ENCODE measurements around the gene TRIO.

Gene TRIO

GRCh38 chr5:14226554-14226953 is 83.4 kb downstream of the TRIO start:
- DNase-seq (ENCODE audit: low spot score) = no peak

GRCh38 chr5:14226992-14227391 is 83.8 kb downstream of the TRIO start:
- DNase-seq (ENCODE audit: low spot score) = no peak

DNA sequence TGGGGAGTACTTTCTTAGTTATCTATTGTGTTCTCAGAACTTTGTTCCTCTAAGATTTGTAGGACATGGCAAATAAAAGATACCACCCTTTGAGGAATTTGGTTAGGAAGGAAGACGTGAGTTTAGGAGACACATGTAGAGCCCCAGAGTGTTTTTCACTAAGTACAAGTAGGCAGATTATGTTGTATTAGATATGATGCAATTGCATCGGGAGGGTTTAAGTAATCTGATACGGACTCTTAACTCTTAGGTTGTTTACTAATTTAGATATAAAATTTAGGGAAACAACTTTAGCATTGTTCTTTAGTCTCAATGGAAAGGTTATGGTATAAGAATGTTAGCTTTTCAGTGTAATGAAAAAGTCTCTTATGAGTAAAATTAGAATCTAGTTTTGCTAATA is 84.4 kb downstream of the TRIO start:
- DNase-seq (ENCODE audit: low spot score) = no peak

DNA sequence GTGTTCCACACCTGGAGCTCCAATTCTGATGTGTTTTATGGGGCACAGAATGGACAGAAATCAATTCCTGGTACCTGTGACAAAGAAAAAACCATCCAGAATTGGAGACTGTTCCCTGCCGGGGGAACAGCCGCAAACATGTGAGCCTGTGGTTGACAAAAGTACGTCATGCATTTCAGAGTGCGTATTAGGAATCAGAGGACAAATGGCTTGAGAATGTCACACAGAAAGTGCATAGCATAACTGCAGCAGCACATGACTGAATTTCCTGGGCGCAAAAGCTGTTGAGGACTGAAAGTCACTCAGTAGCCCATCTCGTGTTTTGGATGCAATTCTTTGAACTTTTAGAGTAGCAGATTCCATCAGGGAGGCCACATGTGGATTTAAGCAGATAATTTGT is 85.1 kb downstream of the TRIO start:
- DNase-seq (ENCODE audit: low spot score) = no peak

DNA sequence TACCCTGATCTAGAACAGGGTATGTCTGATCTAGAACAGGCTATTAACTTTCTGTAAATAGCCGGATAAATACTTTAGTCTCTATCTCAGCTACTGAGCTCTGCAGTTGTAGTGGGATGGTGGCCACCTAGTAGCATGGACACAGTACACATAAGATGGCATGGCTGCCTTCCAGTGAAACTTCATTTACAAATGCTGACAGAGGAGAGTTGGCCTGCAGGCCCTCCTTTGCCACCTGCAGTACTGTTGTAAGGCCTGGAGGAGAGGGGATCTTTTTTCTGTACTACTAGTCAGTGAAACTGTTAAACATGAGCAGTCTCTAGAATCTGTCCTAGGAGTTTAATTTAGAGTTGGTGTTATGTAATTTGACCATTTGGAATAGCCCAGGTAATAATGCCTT is 86.0 kb downstream of the TRIO start:
- no peak for DNase-seq (ENCODE audit: low spot score)

- DNase-seq (ENCODE audit: low spot score) = no peak
These were observed 86.6 kb downstream of the TRIO start for GRCh38 chr5:14229734-14230133.

GRCh38 chr5:14231156-14231555 is 88.0 kb downstream of the TRIO start:
- DNase-seq (ENCODE audit: low spot score) = no peak

DNA sequence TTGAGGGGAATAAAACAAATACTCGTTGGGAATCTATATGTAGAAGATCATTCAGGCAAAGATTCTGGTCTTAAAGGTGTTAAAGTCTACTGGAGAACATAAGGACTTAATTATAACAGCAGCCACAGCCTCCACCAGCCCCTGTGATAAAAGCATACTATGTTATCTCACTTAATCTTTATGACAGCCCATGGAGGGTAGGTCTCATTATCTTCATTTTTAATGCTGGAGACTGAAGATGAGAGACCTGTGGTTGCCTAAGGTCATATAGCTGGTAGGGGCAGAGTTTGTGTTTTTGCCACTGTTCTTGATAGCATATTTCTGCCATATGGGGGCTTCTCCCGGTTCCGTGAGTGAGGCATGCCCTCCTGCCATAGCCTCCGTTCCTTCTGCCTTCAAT is 88.7 kb downstream of the TRIO start:
- no peak for DNase-seq (ENCODE audit: low spot score)

DNA sequence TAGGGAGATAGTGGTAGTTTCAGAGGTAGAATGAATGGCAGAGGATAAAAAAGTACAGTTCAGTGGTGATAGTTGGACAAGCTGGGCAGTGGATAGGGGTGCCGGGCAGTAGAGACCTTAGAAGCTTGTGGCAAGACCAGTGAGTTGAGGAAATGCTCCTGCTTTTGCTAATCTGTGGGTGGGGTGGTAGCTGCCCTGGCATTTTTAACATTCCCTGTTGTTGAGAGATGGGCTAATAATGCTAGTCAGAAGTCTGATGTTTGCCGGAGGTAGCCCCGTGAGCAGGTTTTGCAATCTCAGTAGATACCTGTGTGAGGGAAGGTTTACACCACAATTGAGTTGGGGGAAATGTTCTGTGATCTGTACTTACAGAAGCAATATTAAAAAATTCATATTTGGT is 91.1 kb downstream of the TRIO start:
- no peak for DNase-seq (ENCODE audit: low spot score)

- no peak for DNase-seq (ENCODE audit: low spot score)
These were observed 92.7 kb downstream of the TRIO start for GRCh38 chr5:14235872-14236271.

- DNase-seq (ENCODE audit: low spot score) = no peak
These were observed 93.6 kb downstream of the TRIO start for GRCh38 chr5:14236757-14237156.

DNA sequence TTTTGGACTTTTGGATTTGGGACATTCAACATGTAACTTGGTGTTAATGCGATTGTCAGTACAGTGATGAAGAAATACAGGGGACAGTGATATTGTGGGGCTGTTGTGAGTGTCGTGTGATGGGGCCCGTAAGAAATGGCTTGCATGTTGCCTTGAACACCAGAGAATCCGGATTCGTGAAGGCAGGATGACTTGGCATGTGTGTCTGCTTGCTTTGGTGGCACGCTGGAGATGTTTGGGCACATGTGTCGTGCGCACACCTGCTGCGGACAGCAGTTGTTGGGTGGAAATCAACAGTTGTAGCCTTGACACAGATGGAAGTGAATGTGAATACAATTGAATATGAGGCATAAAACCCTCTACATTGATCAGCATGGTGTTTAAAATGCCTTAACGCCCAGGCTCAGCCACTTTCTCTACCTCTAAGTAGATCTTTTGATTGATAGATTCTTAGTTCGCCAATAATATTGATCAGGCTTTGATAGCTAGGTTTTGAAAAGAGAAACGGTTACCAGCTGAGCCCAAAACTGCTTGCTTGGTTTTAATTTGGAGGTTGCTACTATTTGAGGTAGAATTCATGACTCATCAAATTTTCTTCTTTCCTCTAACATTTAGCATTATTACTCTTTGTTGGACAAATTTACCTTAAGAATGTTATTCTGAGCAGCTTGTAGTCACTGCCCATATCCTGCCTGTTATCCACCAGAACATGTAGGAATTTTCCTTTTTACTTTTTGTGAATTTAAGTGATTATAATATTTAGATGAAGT is 94.4 kb downstream of the TRIO start:
- DNase-seq (ENCODE audit: low spot score) = no peak

GRCh38 chr5:14238272-14238671 is 95.1 kb downstream of the TRIO start:
- no peak for DNase-seq (ENCODE audit: low spot score)

- DNase-seq (ENCODE audit: low spot score) = no peak
These were observed 96.3 kb downstream of the TRIO start for GRCh38 chr5:14239404-14239803.

DNA sequence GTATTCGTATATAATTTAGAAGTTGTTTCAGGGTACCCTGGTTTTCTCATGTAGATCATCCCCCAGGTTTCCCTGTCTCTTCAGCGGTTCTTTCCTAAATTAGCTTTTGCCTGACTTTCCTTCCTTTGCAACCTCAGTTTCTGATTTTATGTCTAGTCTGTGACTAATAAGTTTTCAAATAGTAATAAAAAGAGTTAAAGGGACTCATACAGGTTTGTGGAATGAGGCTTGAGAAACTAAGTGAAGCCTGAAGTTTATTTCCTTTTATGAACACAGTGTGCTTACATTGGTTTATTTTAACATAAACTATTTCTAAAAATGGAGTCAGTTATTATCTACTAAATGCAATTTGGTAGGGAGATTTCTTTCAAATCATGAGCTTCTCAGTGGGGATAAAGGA is 96.8 kb downstream of the TRIO start:
- DNase-seq (ENCODE audit: low spot score) = no peak

DNA sequence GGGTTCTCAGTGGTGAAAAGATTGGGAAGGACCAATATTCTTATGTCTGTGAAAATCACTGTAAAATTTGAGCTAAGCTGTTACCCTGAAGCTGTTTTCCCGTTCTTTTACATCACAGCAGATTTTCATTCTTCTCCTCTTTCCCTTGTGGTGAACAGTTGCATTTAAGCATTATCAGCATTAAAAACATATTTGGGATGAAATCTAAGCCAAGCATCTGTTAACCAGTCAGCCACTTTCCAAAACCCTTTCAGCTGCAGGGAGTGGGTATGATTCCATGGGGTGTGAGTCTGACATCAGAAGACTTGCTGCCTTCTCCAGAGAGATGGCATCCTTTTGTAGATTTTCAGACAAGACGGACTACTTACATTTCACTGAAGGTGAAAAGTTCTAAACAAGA is 97.2 kb downstream of the TRIO start:
- no peak for DNase-seq (ENCODE audit: low spot score)

- DNase-seq (ENCODE audit: low spot score) = no peak
These were observed 98.0 kb downstream of the TRIO start for GRCh38 chr5:14241141-14241540.

- no peak for DNase-seq (ENCODE audit: low spot score)
These were observed 99.3 kb downstream of the TRIO start for GRCh38 chr5:14242447-14242846.

DNA sequence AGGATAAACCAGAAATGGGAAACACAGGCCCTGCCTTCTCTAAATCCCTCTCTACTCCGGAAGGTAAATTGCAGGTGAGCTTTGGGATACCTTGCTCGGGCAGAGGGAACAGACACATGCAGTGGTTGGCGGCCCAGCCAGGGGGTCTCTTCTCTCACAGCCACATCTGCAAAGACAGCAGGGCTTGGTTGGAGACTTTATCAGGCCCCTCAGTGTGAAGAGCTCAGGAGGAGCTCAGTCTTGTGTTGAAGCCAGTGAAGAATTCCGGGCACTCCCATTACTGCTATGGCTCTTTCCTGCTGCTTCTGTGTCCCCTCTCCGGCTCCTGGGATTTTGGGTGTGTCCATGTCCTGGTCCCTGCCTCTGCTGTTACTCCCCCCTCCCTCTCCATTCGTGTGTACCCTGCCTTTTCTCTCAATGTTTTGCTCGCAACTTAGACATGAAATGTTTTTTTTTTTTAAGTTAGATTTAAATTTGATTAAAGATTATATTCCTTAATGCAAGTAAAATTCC is 99.8 kb downstream of the TRIO start:
- DNase-seq (ENCODE audit: low spot score) = no peak

- no peak for DNase-seq (ENCODE audit: low spot score)
These were observed 100.6 kb downstream of the TRIO start for GRCh38 chr5:14243766-14244165.

- DNase-seq (ENCODE audit: low spot score) = no peak
These were observed 101.6 kb downstream of the TRIO start for GRCh38 chr5:14244721-14245120.

- DNase-seq (ENCODE audit: low spot score) = no peak
These were observed 102.2 kb downstream of the TRIO start for GRCh38 chr5:14245132-14245925.

GRCh38 chr5:14246350-14247053 is 103.4 kb downstream of the TRIO start:
- DNase-seq (ENCODE audit: low spot score) = no peak

All from Ammon's horn (tissue), 1 donor.